ENCODE results near the gene MAP3K4. TPM values are rescaled to one million over a fixed set of nuclear protein-coding genes. Genes with fewer than 3 reads are reported as not detected.
A peak's percentile ranks its signal among the peaks of the same experiment; 100 is the strongest.

Gene MAP3K4
- total RNA-seq, 1 experiment from 2014 or later = 24.5 TPM

DNA sequence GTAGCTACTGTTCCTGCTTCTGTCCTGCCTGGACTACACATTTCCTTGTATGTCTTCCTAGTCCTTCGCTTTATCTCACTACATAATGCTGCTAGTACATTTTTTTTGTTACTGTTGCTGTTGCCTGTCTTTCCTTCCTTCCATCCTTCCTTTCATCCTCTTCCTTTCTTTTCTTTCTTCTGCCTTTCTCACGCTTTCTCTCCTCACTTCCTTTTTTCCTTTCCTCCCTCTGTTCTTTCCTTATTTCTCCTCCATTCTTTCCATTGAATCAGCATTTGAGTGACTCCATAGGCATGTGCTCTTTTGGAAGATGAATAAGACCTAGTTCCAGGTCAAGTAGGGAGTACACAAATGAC is 46.3 kb downstream of the MAP3K4 start:
- no peak for DNase-seq (ENCODE audit: low read depth)

DNA sequence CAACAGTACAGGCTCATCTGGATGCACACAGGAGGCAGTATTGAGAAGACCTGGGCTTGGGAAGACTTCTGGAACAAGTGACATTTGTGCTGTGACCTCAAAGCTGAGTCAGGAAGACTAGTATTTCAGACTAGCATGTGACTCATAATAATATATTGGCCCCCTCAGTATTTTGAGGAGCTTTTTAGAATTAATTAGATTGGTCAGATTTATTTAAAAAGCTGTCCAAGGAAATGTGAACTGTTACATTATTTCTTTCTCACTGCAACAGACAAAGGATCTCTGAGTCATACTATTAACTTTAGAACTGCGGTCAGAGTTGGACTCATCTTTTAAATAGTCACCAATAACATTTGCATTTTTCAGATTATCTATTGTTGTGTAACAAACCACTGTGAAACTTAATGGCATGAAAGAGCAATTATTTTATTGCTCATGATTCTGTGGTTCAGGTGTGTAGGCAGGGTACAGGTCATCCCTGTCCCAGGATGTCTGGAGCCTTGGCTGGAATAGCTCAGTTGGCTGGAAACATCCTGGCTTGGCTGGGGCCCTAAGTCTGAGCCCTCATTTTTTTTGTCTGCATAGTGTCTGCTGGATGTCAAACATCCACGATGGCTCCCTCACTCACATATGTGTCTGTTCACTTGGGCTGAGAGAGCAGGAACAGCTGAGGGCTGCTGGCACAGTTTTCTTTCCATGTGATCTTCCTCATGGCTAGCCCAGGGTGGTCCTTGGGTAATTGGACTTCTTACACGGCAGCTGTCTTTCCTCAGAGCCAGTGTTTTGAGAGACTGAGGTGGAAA is 46.9 kb downstream of the MAP3K4 start:
- peak; percentile 99 for DNase-seq (ENCODE audit: low read depth)

DNA sequence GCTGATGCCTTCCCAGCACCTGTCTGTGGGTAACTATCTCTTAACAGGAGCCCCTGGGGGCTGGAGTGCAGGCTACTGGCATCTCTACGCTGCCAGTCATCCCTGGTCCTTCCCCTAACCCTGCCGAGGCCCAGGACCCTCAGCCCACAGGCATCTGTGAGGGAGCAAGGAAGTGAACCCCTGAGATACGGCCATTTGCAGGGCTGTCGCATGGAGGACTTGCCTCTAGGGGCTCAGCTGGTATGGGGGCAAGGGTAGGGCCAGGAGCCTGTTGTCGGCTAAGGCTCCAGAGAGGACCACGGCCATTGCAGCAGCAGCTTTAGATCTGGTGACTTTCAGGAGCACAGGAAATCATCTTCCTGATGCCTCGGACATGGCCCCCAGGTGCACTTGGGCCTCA is 49.7 kb downstream of the MAP3K4 start:
- no peak for DNase-seq (ENCODE audit: low read depth)

DNA sequence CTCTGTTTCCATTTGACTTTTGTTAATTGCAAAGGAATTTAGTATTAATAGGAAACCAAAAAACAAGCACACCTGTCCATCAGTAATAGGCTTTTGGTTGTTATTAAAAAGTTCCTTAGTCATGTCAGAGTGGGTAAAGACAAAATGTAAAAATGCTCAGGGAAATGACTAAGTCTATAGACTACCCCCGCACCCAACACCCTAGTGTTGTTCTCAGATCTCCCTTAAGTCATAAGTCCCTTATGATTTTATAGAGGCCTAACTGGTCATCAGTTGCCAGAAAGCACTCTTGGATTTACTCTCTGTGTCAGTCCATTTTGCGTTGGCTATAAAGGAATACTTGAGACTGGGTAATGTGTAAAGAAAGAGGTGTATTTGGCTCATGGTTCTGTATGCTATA is 52.8 kb downstream of the MAP3K4 start:
- peak; percentile 46 for DNase-seq (ENCODE audit: low read depth)

DNA sequence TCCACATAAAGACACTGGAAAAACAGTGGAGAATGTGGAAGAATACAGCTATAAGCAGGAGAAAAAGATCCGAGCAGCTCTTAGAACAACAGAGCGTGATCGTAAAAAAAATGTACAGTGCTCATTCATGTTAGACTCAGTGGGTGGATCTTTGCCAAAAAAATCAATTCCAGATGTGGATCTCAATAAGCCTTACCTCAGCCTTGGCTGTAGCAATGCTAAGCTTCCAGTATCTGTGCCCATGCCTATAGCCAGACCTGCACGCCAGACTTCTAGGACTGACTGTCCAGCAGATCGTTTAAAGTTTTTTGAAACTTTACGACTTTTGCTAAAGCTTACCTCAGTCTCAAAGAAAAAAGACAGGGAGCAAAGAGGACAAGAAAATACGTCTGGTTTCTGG is 57.1 kb downstream of the MAP3K4 start:
- DNase-seq (ENCODE audit: low read depth) = no peak

DNA sequence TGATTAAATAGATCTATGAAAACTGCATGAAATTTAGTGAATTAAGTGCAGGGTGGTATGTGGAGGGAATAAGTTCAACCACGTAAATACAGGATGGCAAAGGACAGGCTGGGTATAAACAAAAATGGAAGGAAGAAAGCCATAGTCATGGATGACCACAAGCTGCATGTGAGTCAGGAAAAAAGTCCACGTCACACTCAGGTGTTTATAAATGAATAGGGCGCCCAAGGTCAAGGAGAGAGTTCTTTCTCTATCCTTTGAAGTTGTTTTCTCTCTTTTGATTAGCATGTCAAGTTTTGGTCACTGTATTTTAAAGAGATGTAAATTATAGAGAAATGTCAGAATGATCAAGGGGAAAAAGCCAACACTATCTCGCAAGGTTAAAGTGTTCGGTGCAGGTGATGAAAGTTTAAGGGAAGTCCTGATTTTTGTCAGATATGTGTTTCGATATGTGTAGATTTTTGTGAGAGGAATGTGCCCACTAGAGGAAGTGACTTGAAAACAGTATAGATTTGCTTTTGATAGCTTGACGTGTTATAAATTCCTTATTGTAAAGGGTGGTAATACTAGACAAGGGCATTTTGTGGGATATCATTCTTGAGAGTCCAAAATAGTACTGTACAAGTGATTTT is 58.7 kb downstream of the MAP3K4 start:
- DNase-seq (ENCODE audit: low read depth) = no peak

DNA sequence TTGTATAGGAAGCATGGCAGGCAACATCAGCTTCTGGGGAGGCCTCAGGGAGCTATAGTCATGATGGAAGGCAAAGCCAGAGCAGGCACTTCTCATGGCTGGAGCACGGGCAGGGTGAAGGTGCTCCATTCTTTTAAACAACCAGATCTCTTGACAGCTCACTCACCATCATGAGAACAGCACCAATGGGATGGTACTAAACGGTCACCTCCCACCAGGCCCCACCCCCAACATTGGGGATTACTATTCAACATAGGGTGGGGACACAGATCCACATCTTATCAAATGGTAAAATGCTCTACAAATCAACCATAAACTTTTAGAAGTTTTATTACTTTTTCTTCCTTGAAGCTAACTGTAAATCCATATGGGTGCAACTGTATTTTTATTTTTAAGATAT is 61.5 kb downstream of the MAP3K4 start:
- no peak for DNase-seq (ENCODE audit: low read depth)

DNA sequence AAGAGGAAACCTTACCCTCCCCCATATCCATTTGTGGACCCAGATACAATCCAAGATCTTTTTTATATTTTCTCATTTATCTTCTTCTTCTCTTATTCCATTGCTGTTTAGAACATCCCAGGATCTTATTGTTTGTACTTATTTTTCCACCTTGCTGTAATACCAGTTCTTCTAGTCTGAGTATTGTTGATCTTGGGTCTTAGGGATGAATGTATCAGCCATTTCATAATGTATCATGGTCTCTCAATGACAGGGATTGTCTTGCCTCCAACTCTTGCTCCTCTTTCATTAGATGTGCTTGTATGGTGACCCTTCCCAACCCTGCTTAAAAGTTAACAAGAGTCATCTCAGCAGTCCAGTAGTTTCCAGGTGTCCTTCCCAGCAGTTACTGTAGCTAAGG is 63.3 kb downstream of the MAP3K4 start:
- no peak for DNase-seq (ENCODE audit: low read depth)

DNA sequence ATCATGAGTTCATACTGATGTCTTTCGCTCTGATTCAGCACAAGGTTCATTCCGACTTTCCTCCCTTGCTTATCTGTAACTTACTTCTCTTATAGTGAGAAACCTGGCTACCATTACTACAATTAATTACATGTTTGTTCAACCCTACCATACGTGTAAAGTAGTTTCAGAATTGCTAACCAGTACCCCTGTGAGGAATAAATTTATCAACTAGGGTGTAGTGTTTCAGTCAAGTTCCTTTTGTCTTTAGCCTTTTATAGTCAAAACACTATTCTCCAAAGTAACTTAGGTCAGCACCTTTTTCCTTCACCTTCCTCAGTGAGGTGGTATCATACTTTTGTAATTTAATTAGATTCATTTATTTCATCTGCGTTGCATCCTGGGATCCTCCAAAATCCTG is 64.9 kb downstream of the MAP3K4 start:
- DNase-seq (ENCODE audit: low read depth) = no peak

DNA sequence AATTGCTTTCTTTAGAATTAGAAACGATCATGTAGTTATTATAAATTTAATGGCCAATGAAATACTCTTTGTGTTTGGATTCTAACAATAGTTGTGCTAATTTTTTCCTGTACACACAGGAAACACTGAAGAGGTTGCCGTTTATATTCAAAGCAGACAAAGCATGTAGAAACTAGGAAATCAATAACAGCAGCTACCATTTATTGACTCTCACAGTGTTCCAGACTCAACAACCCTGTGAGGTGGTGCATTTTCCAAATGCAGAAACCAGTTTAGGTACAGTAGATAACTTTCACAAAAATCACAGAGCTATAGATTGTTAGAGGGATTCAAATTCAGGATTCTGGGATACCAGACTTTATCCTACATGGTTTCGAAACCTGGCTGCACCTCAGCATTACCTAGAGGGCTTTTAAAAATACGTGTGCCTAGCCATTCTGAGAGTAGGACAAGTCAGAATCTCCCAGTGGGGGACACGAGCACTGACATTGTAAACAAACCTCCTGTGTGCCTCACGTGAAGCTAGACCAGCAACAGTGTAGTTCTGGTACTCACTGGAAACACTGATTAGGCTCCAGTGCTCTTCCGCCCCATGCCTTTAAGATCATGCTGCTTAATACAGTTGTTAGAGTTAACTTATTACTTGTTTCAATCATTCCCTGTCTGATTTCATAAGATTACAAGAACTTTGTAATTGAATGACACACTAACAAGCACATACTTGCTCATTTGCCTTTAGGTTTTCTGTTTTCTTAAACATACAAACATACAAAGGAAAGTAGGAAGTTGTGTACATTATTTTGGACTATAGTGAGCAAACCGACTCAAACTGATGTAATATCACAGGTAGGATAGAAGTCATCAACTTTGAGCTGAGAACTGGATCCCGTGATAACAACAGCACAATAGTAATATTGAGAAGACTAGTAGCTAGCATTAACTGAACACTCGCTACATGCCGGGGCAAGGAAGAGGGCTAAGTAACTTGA is 65.8 kb downstream of the MAP3K4 start:
- DNase-seq (ENCODE audit: low read depth) = no peak

DNA sequence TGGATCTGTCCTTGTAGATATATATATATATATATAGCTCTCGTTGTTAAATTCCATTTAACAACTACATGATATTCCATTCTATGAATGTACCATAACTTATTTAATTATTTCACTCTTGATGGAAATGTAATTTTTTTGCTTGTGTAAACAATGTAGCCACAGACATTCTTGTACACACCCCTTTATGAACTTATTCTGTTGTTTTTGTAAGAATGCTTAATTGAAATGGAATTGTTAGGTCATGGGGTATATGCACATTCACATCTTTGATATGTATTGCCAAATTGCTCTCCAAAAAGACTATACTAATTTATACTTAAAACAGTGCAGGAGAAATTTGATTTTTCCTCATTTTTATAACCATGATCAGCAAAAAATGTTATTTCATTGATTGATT is 67.2 kb downstream of the MAP3K4 start:
- no peak for DNase-seq (ENCODE audit: low read depth)

DNA sequence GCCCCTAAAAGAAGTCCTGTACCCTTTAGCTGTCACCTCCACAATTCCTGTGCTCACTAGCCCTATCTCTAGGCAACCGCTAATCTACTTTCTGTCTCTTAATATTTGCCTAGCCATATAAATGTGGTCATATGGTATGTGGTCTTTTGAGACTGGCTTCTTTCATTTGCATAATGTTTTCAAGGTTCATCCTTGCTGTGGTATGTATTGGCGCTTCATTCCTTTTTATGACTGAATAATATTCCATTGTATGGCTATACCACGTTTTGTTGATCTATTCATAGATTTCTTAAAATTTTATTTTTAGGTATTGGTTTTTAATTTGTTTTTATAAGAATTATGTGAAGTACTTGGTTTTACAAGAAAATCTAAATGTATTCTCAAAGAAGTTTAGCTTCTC is 70.0 kb downstream of the MAP3K4 start:
- DNase-seq (ENCODE audit: low read depth) = no peak

DNA sequence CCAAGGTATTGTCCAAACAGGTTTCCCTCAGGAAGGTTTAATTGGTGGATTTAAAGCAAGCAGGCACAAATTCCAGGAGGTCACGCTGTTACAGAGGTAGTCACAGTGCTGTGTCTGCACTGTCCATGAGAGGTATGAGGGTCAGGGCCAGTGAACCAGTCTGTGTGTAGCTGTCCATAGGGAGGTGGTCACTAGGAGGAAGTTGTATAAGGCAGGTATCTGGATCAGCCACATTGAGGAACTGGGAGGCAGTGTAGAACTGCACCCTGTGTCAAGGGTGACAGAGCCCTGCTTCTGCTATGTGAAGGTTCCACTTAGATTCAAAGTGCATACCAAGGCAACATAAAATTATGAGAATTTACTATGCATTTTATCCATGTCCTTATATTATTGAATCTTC is 73.3 kb downstream of the MAP3K4 start:
- no peak for DNase-seq (ENCODE audit: low read depth)

DNA sequence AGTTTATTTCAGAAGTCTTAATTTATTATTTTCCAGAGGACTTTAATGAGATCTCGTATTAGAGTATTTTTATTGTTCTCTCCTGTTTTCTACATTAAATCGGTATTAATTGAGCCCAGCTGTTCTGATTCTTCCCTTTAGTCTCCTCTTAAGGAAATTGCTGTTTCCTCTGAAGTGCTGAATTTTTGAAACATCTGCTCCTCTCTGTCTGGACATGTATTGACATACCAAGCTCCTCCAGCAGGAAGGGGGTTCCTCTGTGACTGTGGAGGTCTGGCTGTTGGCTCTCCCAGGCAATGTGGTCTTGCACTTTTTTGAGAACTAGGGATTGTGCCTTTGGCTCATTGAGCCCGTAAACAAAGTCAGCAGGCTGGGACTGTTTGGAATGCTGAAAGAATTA is 74.9 kb downstream of the MAP3K4 start:
- DNase-seq (ENCODE audit: low read depth) = no peak

DNA sequence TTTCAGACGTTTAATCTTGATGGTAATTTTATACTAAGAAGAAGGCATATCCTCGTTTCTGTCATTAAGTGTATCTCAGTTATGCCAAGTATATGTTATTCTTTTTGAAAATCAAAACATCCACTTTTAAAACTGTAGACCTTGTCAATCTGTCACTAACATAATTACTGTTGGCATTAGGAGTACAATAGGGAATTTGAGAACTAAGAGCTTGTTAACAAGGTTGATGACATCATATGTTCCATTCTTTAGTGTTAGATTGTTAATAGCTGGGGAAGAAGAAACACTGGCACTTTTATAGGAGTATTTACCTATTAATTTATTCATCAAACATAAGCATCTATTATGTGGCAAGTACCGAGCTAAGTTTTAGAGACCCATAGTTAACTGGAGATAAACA is 76.2 kb downstream of the MAP3K4 start:
- no peak for DNase-seq (ENCODE audit: low read depth)

DNA sequence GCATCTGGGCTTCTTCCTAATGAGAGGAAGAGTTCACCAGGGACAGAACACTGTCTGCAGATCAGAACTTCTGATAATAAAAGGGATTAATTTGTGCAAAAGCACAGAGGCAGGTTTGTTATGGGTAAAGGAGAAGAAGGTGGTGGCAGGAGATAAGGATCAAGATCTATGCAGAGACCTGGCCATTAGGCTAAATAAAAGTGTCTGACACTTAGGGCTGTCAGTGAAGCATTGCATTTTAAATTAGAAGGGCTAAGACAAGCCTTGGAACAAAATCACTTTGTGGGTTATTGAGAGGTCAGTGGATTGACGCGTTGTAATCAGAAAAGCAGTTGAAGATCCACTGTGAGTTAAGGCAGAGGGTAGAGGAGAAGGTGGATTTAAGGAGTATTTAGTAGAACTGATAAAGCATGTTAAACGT is 76.8 kb downstream of the MAP3K4 start:
- no peak for DNase-seq (ENCODE audit: low read depth)

DNA sequence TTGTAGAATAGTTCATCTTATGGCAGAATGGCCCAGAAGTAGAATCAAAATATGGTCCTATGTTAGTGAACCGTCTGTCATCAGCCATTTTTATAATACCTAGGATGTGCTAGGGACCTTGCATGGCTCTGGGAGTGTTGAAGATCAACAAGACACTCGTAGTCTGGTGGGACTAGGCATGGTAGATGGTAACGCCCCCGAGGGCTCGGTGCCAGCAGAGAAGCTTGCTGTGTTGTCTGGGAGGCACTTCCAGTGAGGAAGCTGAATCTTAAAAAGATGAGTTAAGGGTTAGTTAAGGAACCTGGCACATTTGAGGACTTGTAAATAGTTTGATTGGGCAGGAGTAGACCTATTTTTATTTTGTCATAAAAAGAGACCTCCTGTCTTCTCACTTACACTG is 82.4 kb downstream of the MAP3K4 start:
- no peak for DNase-seq (ENCODE audit: low read depth)

DNA sequence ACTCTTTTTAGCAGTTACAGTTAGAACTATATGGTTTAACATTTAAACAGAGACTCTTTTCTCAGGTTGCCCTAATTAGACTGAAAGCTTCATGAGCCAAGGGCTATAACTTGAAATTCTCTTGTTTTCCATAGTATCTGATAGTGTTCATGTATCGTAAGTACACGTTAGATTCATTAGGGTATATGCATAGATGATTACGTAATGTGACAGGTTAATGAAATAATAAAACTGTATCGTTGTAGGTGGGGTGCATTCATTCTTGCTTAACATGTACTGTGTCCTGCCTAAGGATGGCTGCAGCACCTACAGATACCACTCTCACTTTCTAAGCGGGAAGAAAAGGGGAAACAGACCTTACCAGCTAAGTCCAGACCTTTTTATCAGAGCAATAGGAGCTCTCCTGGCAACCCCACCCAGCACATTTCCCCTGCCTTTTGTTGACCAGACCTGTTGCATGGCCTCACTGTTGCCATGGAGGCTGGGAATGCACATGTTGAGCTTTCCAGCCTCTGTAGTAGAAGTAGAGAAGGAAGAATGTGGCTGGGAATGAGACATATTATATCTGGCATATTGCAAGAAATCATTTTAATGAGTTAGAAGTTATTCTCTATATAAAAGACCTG is 83.0 kb downstream of the MAP3K4 start:
- no peak for DNase-seq (ENCODE audit: low read depth)

DNA sequence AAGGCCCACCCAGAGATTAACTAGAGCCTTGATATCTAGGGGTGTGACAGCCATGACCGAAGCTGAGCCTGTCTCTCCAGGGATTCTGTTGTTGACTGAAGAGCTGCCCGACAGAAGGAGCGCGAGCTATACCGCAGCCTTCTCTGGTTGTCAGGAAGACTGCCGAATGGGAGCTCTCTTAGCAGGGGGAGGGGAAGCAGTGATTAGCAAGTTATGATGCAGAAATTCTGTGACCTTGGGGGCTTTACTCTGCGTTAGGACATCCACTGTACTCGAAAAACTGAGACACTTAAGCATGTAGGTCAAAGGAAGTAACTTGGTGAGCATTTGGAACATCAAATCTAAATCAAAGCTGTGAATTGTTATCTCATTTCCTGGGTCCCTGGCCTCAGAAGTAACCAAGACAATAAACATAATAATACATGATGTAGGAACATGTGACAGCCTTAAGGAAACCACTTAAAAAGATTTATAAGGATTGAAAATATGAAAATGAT is 84.7 kb downstream of the MAP3K4 start:
- DNase-seq (ENCODE audit: low read depth) = no peak

DNA sequence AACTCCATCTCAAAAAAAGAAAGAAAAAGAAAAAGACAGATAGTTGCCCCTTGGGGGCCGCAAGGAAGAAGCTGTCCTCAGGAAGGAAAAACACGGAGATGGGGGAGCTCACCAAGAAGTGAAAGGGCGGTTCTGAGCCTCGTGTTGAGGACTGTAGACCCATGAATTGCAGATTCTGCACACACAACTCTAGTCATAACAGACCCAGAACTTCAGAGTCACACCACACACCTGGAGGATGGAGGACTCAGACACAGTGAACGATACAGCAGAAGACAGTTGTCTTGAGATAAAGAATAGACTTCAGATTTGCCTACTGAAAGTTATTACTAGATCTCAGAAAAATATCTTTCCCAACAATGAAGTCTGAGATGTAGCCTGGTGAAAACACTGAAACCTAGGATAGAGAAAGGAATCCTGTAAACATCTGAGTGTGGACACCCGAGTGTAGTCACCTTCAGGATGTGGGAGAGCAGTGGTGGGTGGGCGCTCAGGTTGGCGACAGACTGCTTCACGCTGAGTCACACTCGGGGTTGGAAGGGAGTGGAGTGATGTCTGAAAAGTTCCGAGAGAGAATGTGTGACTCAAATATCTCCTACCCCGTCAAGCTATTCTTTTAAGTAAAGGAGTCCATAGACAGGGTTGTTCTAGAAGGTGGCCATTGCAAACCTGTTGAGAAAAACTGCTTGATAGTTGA is 88.1 kb downstream of the MAP3K4 start:
- peak; percentile 93 for DNase-seq (ENCODE audit: low read depth)

Data from HT1080 (cell line).